Endodermal cell (in vitro differentiated cells): ENCODE results near the gene KRT16. TPM values are rescaled to one million over a fixed set of nuclear protein-coding genes. Genes with fewer than 3 reads are reported as not detected.
"Not testable (repeated sequence)": the region's sequence is repeated elsewhere in the genome, so short reads cannot be mapped to it uniquely, and the experiment has no call there.

Source experiments
- DNase-seq: peaks from one replicate; pipeline ENCODE4 v3.0.0-alpha.2; 2017
- H3K27ac ChIP-seq: 2 replicates; pipeline ENCODE4 v1.5.1; 2013; ENCODE audit warnings: mild to moderate bottlenecking, low read depth, low read length, moderate library complexity
- H3K27me3 ChIP-seq: 2 replicates; pipeline ENCODE4 v1.6.1; 2013; ENCODE audit warnings: mild to moderate bottlenecking, low read length, moderate library complexity; ENCODE audit not compliant: insufficient read depth, control insufficient read depth, poor library complexity, severe bottlenecking
- H3K36me3 ChIP-seq: 2 replicates; pipeline ENCODE4 v1.7.0; 2013; ENCODE audit warnings: mild to moderate bottlenecking, low read length, moderate library complexity; ENCODE audit not compliant: control insufficient read depth, insufficient read depth
- H3K4me1 ChIP-seq: one replicate; pipeline ENCODE4 v1.7.0; 2013; ENCODE audit warnings: low read length; ENCODE audit not compliant: control insufficient read depth, insufficient read depth
- H3K4me3 ChIP-seq: 2 replicates; pipeline ENCODE4 v1.5.1; 2013; ENCODE audit warnings: mild to moderate bottlenecking, low read length, moderate library complexity
- H3K9ac ChIP-seq: 2 replicates; pipeline ENCODE4 v1.6.1; 2013; ENCODE audit warnings: mild to moderate bottlenecking, low read length, moderate library complexity; ENCODE audit not compliant: poor library complexity, severe bottlenecking; ENCODE audit errors: extremely low read depth
- H3K9me3 ChIP-seq: 2 replicates; pipeline ENCODE4 v1.6.1; 2013; ENCODE audit warnings: mild to moderate bottlenecking, low read length, moderate library complexity; ENCODE audit not compliant: control insufficient read depth
- H3K27ac Mint-ChIP-seq: 2 replicates; pipeline ENCODE4 v1.8.0; 2020; ENCODE audit warnings: mixed read lengths
- H3K27me3 Mint-ChIP-seq: 2 replicates; pipeline ENCODE4 v1.8.0; 2021; ENCODE audit warnings: mild to moderate bottlenecking, mixed read lengths; ENCODE audit not compliant: insufficient read depth
- H3K36me3 Mint-ChIP-seq: 2 replicates; pipeline ENCODE4 v1.8.0; 2020; ENCODE audit warnings: low read depth, mixed read lengths
- H3K4me1 Mint-ChIP-seq: 2 replicates; pipeline ENCODE4 v1.8.0; 2020; ENCODE audit warnings: mixed read lengths
- H3K4me3 Mint-ChIP-seq: 2 replicates; pipeline ENCODE4 v1.8.0; 2020; ENCODE audit warnings: mild to moderate bottlenecking, moderate library complexity, mixed read lengths
- H3K9me3 Mint-ChIP-seq: 2 replicates; pipeline ENCODE4 v1.8.0; 2020; ENCODE audit warnings: mild to moderate bottlenecking, mixed read lengths
- CTCF ChIP-seq: fragments of 200-600 bp; sonication (generic); conservative IDR thresholded peaks from 2 replicates; pipeline ENCODE4 v1.5.0; 2021; ENCODE audit warnings: antibody characterized with exemption, mild to moderate bottlenecking
- WGBS, 2 experiments: methylation state at CpG; one replicate each; pipeline versions ENCODE4 v1.1.5 to v1.1.7; 2013; ENCODE audit warnings: missing lambda C conversion rate in 2 of 2, mixed read lengths in 1 of 2; ENCODE audit not compliant: insufficient coverage in 1 of 2, insufficient read length in 1 of 2; 5-methylcytosine and 5-hydroxymethylcytosine counted together
- total RNA-seq, 2 donors: library from RNA; stranded (reverse); fragmentation: NEBNext Ultra II Directional in 1 of 2; extraction: Animal tissue kit (Norgen Biotek cat#: 25700) in 1 of 2; gene quantifications; 2 replicates in 1 of 2; 3 replicates in 1 of 2; pipeline ENCODE4 v1.2.1, GENCODE V29; 2021

KRT16 gene
- total RNA-seq, 2 donors from 2014 or later, result not detected

DNA sequence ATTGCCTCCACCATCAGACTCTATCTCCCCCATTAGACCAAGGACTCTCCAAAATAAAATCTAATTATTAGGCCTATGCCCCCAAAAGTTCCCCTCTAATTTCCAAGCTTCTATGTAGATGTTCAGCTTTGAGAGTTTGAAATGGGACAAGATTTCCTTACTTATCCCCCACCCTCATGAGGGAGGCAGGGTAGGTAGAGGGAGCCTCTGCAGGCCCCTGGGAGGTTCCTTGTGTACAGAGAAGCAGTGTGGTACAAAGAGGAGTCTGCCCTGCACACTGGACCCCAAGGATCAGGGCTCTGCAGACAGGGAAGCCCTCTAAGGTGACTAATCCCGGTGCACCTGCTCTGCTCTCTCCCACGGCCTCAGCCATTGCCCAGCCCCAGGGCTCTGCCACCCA is 9.3 kb upstream of the KRT16 start:
- Histone ChIP-seq H3K27ac (no peak overlapping the region), H3K4me1 (no peaks in the 10 kb centered on the region), H3K9me3 (no peaks in the 10 kb centered on the region), H3K27me3 (no peaks in the 10 kb centered on the region), H3K4me3 (no peak overlapping the region), H3K36me3 (no peaks in the 10 kb centered on the region), H3K9ac (no peak overlapping the region)
- DNase-seq, result peak; percentile 22
- 91% methylated on average over 2 of the region's 2 CpGs; no CpG with 5 or more reads in 1 of the 2 experiments for WGBS, 2 experiments
- Mint-ChIP-seq H3K4me1 (no peaks in the 10 kb centered on the region), H3K4me3 (no peak overlapping the region), H3K27me3 (no peaks in the 10 kb centered on the region), H3K27ac (no peak overlapping the region), H3K36me3 (no peaks in the 10 kb centered on the region), H3K9me3 (no peaks in the 10 kb centered on the region)
- TF ChIP-seq CTCF, result no peak

DNA sequence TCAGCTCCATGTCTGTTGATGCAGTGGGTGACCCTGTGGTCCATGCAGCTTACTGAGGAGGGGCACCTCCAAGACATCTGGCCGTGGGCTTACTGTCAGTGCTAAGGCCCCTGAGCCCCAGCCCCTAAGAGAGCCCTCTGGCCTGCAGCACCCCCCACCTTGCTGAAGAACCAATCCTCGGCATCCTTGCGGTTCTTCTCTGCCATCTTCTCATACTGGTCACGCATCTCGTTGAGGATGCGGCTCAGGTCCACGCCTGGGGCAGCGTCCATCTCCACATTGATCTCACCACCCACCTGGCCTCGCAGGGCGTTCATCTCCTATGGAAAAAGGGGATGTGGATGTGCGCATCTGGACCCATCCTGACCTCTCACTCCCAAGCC is 8.9 kb upstream of the KRT16 start:
- WGBS, 2 experiments, result 93 to 96% methylated on average over 6 to 11 of the region's 11 CpGs
- H3K27ac ChIP-seq, H3K4me3 ChIP-seq, H3K27me3 ChIP-seq, H3K4me1 ChIP-seq, DNase-seq, H3K9me3 ChIP-seq, H3K27ac Mint-ChIP-seq, H3K36me3 ChIP-seq, H3K9me3 Mint-ChIP-seq, H3K9ac ChIP-seq, H3K27me3 Mint-ChIP-seq, H3K36me3 Mint-ChIP-seq, H3K4me3 Mint-ChIP-seq, H3K4me1 Mint-ChIP-seq: not testable (repeated sequence)

DNA sequence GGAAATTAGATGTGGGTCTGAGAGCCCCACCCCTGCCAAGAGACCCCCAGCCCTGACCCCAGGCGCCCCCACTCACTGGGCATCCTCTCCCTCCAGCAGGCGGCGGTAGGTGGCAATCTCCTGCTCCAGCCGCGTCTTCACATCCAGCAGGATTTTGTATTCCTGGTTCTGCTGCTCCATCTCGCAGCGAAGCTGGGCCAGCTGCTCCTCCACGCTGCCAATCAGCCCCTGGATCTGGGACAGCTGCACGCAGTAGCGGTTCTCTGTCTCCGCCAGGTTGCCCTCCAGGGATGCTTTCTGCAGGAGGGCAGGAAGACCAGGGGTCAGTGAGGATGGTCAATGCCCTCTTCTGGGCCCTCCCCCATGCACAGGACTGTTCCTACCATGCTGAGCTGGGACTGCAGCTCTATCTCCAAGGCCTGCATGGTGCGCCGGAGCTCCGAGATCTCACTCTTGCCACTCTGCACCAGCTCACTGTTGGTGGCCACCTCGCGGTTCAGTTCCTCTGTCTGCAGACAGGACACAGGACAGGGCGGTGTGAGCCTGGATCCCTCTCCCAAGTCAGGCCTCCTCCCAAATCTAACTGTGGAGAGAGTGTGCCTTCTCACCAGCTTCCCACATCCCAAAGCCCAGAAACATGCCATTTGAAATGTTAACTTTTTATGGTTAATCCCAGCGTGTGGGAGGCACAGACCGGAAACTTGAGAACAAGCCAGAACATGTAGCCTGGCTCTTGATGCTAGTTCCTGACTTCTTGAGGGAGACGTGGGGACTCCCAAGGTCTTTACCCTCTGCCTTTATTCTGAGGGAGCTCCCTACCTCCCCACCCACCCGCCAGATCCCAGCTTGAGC is 8.2 kb upstream of the KRT16 start:
- Mint-ChIP-seq H3K36me3 (no peaks in the 10 kb centered on the region), H3K4me1 (no peaks in the 10 kb centered on the region), H3K27me3 (no peaks in the 10 kb centered on the region), H3K27ac (no peak overlapping the region), H3K4me3 (no peak overlapping the region), H3K9me3 (no peaks in the 10 kb centered on the region)
- Histone ChIP-seq H3K9ac (no peak overlapping the region), H3K36me3 (no peaks in the 10 kb centered on the region), H3K27me3 (no peaks in the 10 kb centered on the region), H3K4me1 (no peaks in the 10 kb centered on the region), H3K9me3 (no peaks in the 10 kb centered on the region), H3K27ac (no peak overlapping the region), H3K4me3 (no peak overlapping the region)
- peak; percentile 51 for TF ChIP-seq CTCF
- peak; percentile 62 for DNase-seq
- WGBS, 2 experiments, result 93% methylated on average over 19 to 21 of the region's 21 CpGs

DNA sequence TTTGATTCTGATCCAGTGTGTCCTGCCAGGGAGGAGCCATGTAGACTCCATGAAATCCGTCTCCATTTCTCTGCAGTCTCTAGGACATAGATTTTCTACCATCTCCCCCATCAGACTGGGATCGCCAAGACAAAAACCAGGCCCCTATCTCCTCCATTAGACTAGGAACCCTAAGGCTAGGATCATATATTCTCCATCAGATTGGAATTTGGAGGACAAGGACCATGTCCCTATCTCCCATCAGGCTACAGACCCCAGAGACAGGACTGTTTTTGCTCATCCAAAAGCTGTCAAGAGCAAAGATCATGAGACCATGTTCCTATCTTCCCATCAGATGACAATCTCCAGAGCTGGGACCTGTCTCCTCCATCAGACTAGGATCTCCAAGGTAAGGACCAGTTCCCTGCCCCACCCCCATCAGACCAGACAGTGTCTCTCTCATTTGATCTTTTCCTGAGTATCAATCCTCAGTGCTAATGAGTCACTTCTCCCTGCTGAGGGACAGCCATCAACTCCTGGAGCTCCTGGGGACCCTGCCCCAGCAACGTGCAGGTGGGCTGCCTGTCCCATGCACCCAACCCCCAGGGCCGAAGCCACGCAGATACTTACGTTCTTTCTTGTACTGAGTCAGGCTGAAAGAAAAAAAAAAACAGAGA is 7.5 kb upstream of the KRT16 start:
- not testable (repeated sequence) for H3K27me3 Mint-ChIP-seq, H3K4me3 Mint-ChIP-seq, DNase-seq, H3K27ac Mint-ChIP-seq, H3K9me3 Mint-ChIP-seq, H3K4me3 ChIP-seq, H3K4me1 ChIP-seq, H3K4me1 Mint-ChIP-seq, H3K36me3 ChIP-seq, H3K36me3 Mint-ChIP-seq, H3K9ac ChIP-seq, H3K27ac ChIP-seq, H3K27me3 ChIP-seq, H3K9me3 ChIP-seq
- WGBS, 2 experiments, result 87 to 95% methylated on average over 4 to 6 of the region's 6 CpGs
